NOMO-1 treated with dmso at 0.1 percent for 144 hours (cell line): ENCODE data around the gene AHNAK2.
"Not testable (repeated sequence)": the region's sequence is repeated elsewhere in the genome, so short reads cannot be mapped to it uniquely, and the experiment has no call there.

Source experiments
- DNase-seq: peaks from one replicate; lab custom pipeline; 2025; ENCODE audit not compliant: unreplicated experiment; lab: John Stamatoyannopoulos, UW

AHNAK2 gene

DNA sequence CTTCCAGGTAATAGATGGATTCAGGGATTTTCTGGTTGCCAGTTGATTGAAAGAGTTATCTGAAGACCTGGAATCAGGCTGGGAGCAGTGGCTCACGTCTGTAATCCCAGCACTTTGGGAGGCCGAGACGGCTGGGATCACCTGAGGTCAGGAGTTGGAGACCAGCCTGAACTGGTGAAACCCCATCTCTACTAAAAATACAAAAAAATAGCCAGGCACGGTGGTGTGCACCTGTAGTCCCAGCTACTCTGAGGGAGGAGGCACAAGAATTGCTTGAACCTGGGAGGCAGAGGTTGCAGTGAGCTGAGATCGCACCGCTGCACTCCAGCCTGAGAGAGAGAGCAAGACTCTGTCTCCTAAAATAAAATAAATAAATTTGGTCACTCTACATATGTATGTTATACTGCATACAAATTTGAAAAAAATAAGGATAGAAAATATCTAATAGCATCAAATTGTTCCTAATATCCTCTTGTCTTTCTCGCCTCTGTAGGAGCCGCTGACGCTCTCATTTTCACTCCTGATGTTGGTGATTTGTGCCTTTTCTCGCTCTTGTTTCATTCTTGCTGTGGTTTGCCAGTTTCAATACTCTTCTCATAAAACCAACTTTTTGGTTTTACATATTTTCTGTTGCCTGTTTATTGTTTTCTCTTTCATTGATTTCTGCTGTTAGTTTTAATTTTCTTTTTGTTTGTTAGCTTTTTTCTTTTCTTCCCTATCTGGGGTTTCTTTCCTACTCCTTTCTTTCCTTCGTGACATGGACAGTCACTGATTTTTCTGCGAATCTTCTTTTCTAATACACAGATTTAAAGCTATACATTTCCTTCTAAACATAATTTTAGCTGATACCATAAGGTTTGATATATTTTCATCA lies 77.3 kb downstream of the AHNAK2 start:
- DNase-seq = no peak

DNA sequence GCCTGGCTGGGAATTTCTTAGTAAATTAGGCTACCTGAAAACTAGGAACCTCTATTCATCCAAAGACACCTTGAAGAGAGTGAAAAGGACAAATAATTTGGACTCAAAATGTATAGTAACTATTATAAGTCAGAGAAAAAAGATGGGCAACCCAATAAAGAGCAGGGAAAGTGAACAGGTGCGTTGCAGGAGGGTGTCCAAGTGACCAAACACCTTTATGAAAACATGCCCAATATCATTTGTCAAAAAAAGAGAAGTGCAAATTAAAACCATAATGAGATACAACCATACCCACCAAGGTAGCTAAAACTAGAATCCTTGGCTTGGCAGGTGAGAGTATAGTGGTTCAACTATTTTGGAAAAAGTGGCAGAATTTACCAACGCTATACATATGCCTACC lies 78.4 kb downstream of the AHNAK2 start:
- no peak for DNase-seq

- DNase-seq = no peak
These were observed 79.2 kb downstream of the AHNAK2 start for GRCh38 chr14:104898870-104899510.

DNA sequence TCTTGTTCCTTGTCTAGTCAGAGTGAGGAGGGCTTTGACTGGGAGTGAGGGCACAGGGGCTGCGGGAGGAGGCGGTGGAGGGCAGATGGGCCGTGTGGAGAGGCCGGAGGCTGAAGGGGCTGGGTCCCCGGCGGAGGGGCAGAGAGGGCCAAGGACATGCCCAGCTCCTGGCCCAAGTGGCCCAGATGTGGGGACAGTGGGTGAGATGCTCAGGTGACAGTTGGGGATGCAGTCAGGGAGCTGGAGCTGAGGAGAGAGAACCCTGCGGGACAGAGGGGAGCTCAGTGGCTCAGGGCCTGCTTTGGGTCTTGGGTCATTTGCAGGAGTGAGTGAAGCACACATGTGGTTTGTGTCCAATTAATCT lies 80.0 kb downstream of the AHNAK2 start:
- no peak for DNase-seq

DNA sequence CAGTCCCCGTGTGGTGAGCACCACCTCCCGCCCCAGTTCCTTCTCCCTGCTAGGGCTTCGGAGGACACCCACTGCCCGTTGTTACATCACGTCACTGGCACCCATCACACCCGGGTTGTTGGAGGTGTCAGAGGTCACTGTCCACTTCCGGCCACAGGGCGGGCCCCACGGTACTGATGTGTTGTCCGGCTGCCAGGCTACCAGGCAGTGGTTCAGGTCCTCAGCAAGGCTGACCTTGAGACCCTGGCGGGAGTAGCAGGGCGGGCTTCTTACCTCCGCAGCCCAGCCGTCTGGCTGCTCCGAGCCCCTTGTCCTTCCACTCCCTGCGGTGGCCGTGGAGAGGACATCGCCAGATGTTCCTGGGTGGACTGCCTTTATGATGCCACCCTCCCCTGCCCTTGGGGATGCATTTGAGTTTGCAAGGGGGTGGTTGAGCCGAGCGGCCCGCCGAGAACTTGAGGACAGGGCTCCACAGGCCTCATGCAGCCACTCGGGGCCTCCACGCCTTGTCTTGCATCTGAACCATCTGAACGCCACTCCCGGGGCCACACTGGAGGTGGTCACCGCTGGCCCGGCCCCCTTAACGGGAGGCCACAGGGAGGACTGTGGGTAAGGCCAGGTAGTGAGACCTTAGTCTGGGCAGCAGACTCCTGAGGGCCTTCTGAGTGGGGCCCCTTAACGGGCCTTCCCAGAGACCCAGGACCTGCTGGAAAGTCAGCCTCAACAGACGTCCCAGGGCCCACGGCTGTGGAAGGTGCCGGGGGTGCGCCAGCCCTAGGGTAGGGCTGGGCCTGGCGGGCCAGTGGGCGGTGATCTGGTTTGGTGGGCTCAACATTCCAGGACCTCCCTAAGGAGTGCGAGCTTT lies 80.6 kb downstream of the AHNAK2 start:
- no peak for DNase-seq

DNA sequence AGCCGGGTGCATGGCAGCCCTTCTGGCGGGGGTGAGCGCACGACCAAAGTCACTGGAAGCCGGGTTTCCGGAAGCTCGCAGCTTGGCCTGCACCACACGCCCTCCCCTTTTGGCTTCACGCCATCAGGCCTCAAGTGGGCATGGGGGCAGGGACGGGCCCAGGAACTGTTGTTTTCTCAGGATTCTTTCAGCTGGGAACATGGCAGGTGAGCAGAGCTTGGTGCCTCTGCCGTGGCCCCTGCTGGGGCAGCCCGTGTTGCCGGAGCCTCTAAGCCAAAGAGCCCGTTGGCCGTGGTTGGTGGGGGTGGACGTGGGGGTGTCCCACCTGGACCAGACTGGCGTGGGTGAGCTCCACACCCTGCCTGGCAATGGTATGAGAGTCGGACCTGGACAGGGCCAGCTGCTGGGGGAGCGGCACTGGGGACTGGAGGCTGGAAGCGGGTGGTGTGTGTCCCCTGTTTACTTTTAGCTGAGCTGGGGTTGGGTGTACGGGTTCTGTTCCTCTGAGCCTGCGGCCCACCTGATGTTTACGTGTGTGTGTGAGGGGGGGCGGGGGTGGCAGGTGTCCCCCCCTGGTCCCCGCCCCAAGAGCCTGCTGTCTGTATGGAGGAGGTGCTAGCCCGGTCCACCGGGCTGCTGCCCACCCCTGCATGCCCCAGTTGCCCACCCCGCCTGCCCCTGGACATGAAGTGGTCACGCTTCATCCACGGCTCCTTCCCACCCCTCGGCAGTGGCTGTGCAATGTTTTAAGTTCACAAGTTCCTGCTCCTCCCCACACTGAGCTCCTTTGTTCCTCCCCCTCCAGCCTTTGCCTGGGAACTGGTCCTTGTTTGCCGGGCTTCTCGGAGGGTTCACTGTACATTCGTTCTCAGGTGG lies 82.2 kb downstream of the AHNAK2 start:
- no peak for DNase-seq

GRCh38 chr14:104895207-104895785 lies 82.9 kb downstream of the AHNAK2 start:
- DNase-seq = no peak

- no peak for DNase-seq
These were observed 83.6 kb downstream of the AHNAK2 start for GRCh38 chr14:104894331-104895206.

GRCh38 chr14:104893435-104894207 lies 84.6 kb downstream of the AHNAK2 start:
- no peak for DNase-seq

- DNase-seq = no peak
These were observed 85.4 kb downstream of the AHNAK2 start for GRCh38 chr14:104892531-104893434.

DNA sequence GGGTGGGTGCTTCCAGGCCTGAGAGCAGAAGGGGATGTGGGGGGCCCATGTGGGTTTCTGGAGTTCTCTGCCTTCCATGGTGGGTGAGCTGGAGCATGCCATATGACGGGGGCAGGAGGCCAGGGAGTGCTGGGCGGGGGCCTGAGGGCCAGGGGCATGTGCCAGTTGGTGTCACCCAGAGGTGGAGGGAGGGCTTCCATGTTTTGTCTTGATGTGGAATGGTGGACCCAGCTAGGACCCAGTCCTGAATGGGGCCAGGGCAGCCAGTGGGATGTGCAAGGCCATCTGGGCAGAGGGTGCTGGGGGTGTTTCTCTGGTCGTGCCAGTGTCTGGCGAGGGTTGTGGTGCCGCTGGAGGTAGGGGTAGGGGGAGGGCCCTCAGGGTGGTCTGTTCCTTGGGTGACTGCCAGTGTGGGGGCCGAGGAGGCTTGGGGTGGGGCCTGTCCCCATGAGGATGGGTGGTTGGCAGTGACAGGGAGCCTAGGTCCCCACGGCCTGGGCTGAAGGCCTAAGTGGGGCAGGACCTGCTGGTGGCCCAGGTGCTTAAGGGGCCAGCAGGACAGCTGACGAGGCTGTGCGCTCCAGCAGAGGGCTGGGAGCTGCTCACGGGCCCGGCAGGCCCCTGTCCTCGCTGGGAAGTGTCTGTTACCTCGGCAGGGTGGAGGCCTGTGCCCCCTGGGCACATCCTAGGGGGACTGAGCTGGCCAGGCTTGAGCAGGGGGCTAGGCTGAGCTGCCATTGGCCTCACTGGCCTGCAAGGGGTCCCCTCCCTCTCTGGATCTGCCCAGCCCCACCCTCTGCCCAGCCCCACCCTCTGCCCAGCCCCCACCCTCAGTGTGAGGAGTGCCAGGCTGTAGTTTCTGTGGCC lies 86.3 kb downstream of the AHNAK2 start:
- DNase-seq = no peak

GRCh38 chr14:104891121-104891551 lies 87.0 kb downstream of the AHNAK2 start:
- no peak for DNase-seq

GRCh38 chr14:104890292-104890691 lies 87.9 kb downstream of the AHNAK2 start:
- DNase-seq = not testable (repeated sequence)

- no peak for DNase-seq
These were observed 88.8 kb downstream of the AHNAK2 start for GRCh38 chr14:104889375-104889757.

DNA sequence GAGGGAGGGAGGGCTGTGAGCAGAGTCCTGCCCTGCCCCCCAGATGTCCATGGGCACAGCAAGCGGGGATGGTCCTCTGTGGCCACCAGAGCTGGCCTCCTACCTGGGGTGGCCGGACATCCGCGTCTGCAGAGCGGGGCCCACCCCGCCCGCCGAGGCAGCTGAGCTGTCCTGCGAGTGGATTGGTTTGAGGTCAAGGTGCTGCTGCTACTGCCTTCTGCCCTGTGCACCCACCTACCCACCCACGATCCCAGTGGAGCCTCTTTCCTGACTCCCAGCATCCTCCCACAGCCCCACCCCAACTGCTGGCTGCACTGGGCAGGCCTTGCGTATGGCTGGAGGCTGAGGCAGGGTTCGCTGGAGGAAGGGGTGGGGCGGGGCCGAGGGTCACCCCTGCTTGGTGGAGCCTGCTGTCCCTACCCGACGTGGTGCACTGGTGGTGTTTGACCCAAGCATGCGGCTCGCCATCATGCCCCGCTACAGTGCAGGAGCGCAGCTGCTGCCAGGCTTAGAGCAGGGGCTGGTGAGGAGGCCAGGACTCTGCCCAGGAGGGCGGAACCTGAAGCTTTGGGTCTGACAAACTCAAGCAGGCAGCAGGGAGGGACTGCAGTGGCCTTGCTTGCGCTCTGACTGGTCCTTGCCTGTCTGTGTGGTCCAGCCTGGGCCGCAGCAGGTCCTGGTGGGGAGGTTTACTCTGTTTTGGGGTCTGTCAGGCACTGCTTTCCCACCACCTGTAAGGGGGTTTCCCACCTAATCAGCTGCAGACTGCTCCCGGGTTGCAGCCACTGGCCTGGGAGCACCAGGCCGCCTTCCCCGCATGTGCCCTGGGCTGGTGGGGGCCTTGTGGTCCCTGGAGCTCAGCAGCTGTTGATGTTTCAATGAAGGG lies 89.4 kb downstream of the AHNAK2 start:
- DNase-seq = no peak
